Nephron progenitor cell (in vitro differentiated cells): Measurements from ENCODE around the gene GRIK2.

ENCODE experiments used
- DNase-seq: peaks from one replicate; pipeline ENCODE4 v3.0.0; 2021
- H3K27ac Mint-ChIP-seq: 2 replicates; pipeline ENCODE4 v1.8.0; 2021; ENCODE audit warnings: mild to moderate bottlenecking, moderate library complexity, mixed read lengths
- H3K27me3 Mint-ChIP-seq: 2 replicates; pipeline ENCODE4 v1.8.0; 2021; ENCODE audit warnings: mild to moderate bottlenecking, low read depth, mixed read lengths; ENCODE audit not compliant: poor library complexity
- H3K36me3 Mint-ChIP-seq: 2 replicates; pipeline ENCODE4 v1.8.0; 2021; ENCODE audit warnings: low read depth, mixed read lengths
- H3K4me1 Mint-ChIP-seq: 2 replicates; pipeline ENCODE4 v1.8.0; 2021; ENCODE audit warnings: mixed read lengths
- H3K4me3 Mint-ChIP-seq: 2 replicates; pipeline ENCODE4 v1.8.0; 2021; ENCODE audit warnings: mild to moderate bottlenecking, moderate library complexity, mixed read lengths
- H3K9me3 Mint-ChIP-seq: 2 replicates; pipeline ENCODE4 v1.8.0; 2021; ENCODE audit warnings: mild to moderate bottlenecking, moderate library complexity, mixed read lengths
- TF ChIP-seq, protein P1 (sequence below): fragments of 200-600 bp; sonication (generic); IDR thresholded peaks from 2 replicates; pipeline ENCODE4 v1.5.0; 2021; ENCODE audit warnings: antibody characterized with exemption

The GRIK2 gene

GRCh38 chr6:101705866-101706265, 312.4 kb downstream of the GRIK2 start:
- no peaks in the 10 kb centered on the region for H3K9me3 Mint-ChIP-seq

DNA sequence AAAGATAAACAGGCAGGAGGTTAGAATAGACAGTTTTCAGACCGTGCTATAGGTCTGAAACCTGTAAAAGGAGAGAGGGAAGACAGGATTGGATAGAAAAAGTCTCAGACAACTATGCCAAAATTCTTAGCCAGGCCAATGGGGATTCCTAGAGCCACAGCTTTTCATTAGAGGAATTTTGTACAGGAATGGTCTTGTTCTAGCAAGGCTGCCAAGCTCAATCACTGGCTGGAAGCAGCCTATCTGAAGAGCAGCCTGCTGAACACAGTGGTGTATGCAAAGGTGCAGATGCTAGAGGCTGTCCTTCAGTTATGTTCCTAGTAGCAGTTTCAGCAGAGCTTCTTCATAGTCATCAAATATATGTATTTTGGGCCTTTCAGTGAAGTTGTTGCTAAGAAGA, 313.1 kb downstream of the GRIK2 start:
- TF ChIP-seq, protein P1, sequence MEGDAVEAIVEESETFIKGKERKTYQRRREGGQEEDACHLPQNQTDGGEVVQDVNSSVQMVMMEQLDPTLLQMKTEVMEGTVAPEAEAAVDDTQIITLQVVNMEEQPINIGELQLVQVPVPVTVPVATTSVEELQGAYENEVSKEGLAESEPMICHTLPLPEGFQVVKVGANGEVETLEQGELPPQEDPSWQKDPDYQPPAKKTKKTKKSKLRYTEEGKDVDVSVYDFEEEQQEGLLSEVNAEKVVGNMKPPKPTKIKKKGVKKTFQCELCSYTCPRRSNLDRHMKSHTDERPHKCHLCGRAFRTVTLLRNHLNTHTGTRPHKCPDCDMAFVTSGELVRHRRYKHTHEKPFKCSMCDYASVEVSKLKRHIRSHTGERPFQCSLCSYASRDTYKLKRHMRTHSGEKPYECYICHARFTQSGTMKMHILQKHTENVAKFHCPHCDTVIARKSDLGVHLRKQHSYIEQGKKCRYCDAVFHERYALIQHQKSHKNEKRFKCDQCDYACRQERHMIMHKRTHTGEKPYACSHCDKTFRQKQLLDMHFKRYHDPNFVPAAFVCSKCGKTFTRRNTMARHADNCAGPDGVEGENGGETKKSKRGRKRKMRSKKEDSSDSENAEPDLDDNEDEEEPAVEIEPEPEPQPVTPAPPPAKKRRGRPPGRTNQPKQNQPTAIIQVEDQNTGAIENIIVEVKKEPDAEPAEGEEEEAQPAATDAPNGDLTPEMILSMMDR: no peak
- Mint-ChIP-seq H3K27me3 (peaks cover 3% of the 10 kb centered on the region), H3K4me1 (no peaks in the 10 kb centered on the region), H3K9me3 (no peaks in the 10 kb centered on the region), H3K36me3 (no peaks in the 10 kb centered on the region), H3K27ac (no peak overlapping the region), H3K4me3 (no peak overlapping the region)
- no peak for DNase-seq

More at GRCh38 chr6:101705866-101706265, 312.4 kb downstream of the GRIK2 start:
- Mint-ChIP-seq H3K36me3 (no peaks in the 10 kb centered on the region), H3K27me3 (peaks cover 3% of the 10 kb centered on the region), H3K27ac (no peak overlapping the region), H3K4me1 (no peaks in the 10 kb centered on the region), H3K4me3 (no peak overlapping the region)
- no peak for DNase-seq
- TF ChIP-seq, protein P1: no peak

- no peak for DNase-seq
- TF ChIP-seq, protein P1: no peak
- Mint-ChIP-seq H3K4me1 (no peaks in the 10 kb centered on the region), H3K36me3 (no peaks in the 10 kb centered on the region), H3K27me3 (peaks cover 3% of the 10 kb centered on the region), H3K9me3 (no peaks in the 10 kb centered on the region), H3K27ac (no peak overlapping the region), H3K4me3 (no peak overlapping the region)
These were observed 318.0 kb downstream of the GRIK2 start for GRCh38 chr6:101711518-101711917.

DNA sequence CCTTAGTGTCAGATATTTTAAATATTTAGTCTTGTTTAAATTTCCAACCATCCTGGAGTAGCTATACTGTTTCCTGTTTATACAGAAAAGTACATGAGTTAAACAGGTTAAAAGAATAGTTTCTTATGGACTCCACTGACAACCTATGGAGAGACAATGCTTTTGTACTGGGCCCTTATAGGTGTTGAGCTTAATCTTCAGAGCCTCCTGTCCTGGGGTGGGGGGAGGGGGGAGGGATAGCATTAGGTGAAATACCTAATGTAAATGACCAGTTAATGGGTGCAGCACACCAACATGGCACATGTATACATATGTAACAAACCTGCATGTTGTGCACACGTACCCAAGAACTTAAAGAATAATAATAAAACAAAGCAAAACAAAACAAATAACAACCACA, 322.9 kb downstream of the GRIK2 start:
- no peak for DNase-seq
- Mint-ChIP-seq H3K27ac (no peak overlapping the region), H3K4me3 (no peak overlapping the region), H3K9me3 (no peaks in the 10 kb centered on the region), H3K4me1 (no peaks in the 10 kb centered on the region), H3K27me3 (no peaks in the 10 kb centered on the region), H3K36me3 (no peaks in the 10 kb centered on the region)
- TF ChIP-seq, protein P1: no peak

- no peaks in the 10 kb centered on the region for H3K27me3 Mint-ChIP-seq
- H3K27ac Mint-ChIP-seq: no peak overlapping the region
- no peak overlapping the region for H3K4me3 Mint-ChIP-seq
- no peaks in the 10 kb centered on the region for H3K9me3 Mint-ChIP-seq
- TF ChIP-seq, protein P1: no peak
- no peaks in the 10 kb centered on the region for H3K36me3 Mint-ChIP-seq
- H3K4me1 Mint-ChIP-seq: no peaks in the 10 kb centered on the region
- DNase-seq: no peak
These were observed 323.3 kb downstream of the GRIK2 start for GRCh38 chr6:101716810-101717209.

DNA sequence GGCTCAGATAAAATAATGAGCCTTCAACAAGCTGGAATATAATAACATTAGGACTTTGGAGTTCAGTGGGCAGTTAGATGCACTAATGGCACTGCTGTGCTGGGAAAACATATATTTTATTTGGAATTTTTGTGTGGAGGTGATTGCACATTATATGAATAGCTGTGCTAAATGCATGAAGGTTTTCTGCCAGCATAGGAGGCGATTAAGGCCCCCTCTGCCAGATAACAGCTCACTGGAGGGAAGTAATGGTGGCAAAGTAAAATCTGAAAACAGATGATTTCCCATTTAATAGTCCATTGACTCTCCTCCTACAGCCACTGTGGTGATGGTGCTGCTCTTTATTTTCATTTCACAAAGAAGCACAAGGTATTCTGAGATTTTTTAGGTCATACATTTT, 326.0 kb downstream of the GRIK2 start:
- no peak for DNase-seq
- TF ChIP-seq, protein P1: no peak
- Mint-ChIP-seq H3K4me3 (no peak overlapping the region), H3K27me3 (no peaks in the 10 kb centered on the region), H3K36me3 (no peaks in the 10 kb centered on the region), H3K9me3 (no peaks in the 10 kb centered on the region), H3K27ac (no peak overlapping the region), H3K4me1 (no peaks in the 10 kb centered on the region)
